Measurements from ENCODE around the gene DND1.

DNA sequence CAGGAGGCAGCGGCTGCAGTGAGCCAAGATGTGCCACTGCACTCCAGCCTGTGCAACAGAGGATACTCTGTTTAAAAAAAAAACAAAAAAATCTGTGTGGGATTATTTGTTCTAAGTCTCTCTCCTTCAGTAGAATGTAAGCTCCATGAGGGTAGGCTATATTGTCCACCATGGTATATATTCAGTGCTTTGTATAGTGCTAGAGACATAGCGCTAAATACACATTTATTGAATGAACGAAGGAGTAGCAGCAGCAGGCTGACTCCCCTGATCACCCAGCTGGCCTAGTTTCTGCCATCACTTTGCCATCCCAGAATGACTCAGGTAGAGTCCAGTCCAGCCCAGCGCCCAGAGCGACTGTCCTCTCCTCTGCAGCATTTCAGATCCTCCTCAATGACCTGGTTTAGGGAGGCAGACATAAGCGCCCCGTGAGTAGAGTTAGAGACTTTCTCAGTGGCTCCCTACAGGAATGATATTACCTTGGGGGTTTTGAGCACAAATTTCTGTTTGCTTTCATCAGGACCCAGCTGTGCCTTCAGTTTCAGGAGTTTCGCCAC is 17.1 kb upstream of the DND1 start:
- TF ChIP-seq CTCF (conservative IDR thresholded peaks at IDR 0.05) = no peak
- no peak for TF ChIP-seq ZFX (IDR thresholded peaks at IDR 0.05)

Data from C4-2B (cell line).